ENCODE measurements around the gene PPM1H.
"Not testable (repeated sequence)": the region's sequence is repeated elsewhere in the genome, so short reads cannot be mapped to it uniquely, and the experiment has no call there.

PPM1H gene

GRCh38 chr12:62908674-62909073, 26.3 kb downstream of the PPM1H start:
- no peak for TF ChIP-seq POLR2A (IDR thresholded peaks at IDR 0.05; ENCODE audit: low read depth, low read length)
- no peak for FAIRE-seq
- no peak for DNase-seq (ENCODE audit: insufficient read length, low spot score)

- no peak for TF ChIP-seq POLR2A (IDR thresholded peaks at IDR 0.05; ENCODE audit: low read depth, low read length)
- no peak for DNase-seq (ENCODE audit: insufficient read length, low spot score)
- FAIRE-seq, result no peak
These were observed 27.4 kb downstream of the PPM1H start for GRCh38 chr12:62907561-62907960.

GRCh38 chr12:62907078-62907477, 27.9 kb downstream of the PPM1H start:
- FAIRE-seq (no peak), DNase-seq (ENCODE audit: insufficient read length, low spot score) (no peak)
- TF ChIP-seq POLR2A (IDR thresholded peaks at IDR 0.05; ENCODE audit: low read depth, low read length), result no peak

- no peak for FAIRE-seq
- TF ChIP-seq POLR2A (IDR thresholded peaks at IDR 0.05; ENCODE audit: low read depth, low read length), result no peak
- DNase-seq (ENCODE audit: insufficient read length, low spot score), result no peak
These were observed 31.8 kb downstream of the PPM1H start for GRCh38 chr12:62903151-62903550.

- FAIRE-seq, result no peak
- no peak for DNase-seq (ENCODE audit: insufficient read length, low spot score)
- TF ChIP-seq POLR2A (IDR thresholded peaks at IDR 0.05; ENCODE audit: low read depth, low read length), result no peak
These were observed 34.2 kb downstream of the PPM1H start for GRCh38 chr12:62900686-62901272.

GRCh38 chr12:62899568-62900390, 35.2 kb downstream of the PPM1H start:
- FAIRE-seq (no peak), DNase-seq (ENCODE audit: insufficient read length, low spot score) (no peak)
- TF ChIP-seq POLR2A (IDR thresholded peaks at IDR 0.05; ENCODE audit: low read depth, low read length), result no peak

- FAIRE-seq, result no peak
- no peak for DNase-seq (ENCODE audit: insufficient read length, low spot score)
- no peak for TF ChIP-seq POLR2A (IDR thresholded peaks at IDR 0.05; ENCODE audit: low read depth, low read length)
These were observed 36.4 kb downstream of the PPM1H start for GRCh38 chr12:62898526-62898925.

- no peak for TF ChIP-seq POLR2A (IDR thresholded peaks at IDR 0.05; ENCODE audit: low read depth, low read length)
- FAIRE-seq (no peak), DNase-seq (ENCODE audit: insufficient read length, low spot score) (no peak)
These were observed 39.5 kb downstream of the PPM1H start for GRCh38 chr12:62895351-62895877.

- no peak for FAIRE-seq
- no peak for DNase-seq (ENCODE audit: insufficient read length, low spot score)
These were observed 41.7 kb downstream of the PPM1H start for GRCh38 chr12:62893276-62893675.

GRCh38 chr12:62891805-62892549, 43.0 kb downstream of the PPM1H start:
- FAIRE-seq (no peak), DNase-seq (ENCODE audit: insufficient read length, low spot score) (no peak)

More at GRCh38 chr12:62893276-62893675, 41.7 kb downstream of the PPM1H start:
- no peak for TF ChIP-seq POLR2A (IDR thresholded peaks at IDR 0.05; ENCODE audit: low read depth, low read length)

GRCh38 chr12:62888454-62889110, 46.4 kb downstream of the PPM1H start:
- FAIRE-seq (no peak), DNase-seq (ENCODE audit: insufficient read length, low spot score) (no peak)
- no peak for TF ChIP-seq POLR2A (IDR thresholded peaks at IDR 0.05; ENCODE audit: low read depth, low read length)

More at GRCh38 chr12:62891805-62892549, 43.0 kb downstream of the PPM1H start:
- no peak for TF ChIP-seq POLR2A (IDR thresholded peaks at IDR 0.05; ENCODE audit: low read depth, low read length)

- FAIRE-seq (no peak), DNase-seq (ENCODE audit: insufficient read length, low spot score) (no peak)
- TF ChIP-seq POLR2A (IDR thresholded peaks at IDR 0.05; ENCODE audit: low read depth, low read length), result no peak
These were observed 48.2 kb downstream of the PPM1H start for GRCh38 chr12:62886796-62887195.

GRCh38 chr12:62885242-62885641, 49.7 kb downstream of the PPM1H start:
- no peak for FAIRE-seq
- no peak for DNase-seq (ENCODE audit: insufficient read length, low spot score)
- no peak for TF ChIP-seq POLR2A (IDR thresholded peaks at IDR 0.05; ENCODE audit: low read depth, low read length)

- not testable (repeated sequence) for FAIRE-seq
These were observed 50.1 kb downstream of the PPM1H start for GRCh38 chr12:62884832-62885231.

More at GRCh38 chr12:62884832-62885231, 50.1 kb downstream of the PPM1H start:
- DNase-seq (ENCODE audit: insufficient read length, low spot score), result not testable (repeated sequence)
